Suprapubic skin (tissue), 3 donors: ENCODE measurements around the gene ANKRD12.

Experiments used
- CTCF ChIP-seq, 2 donors: fragments of 200-600 bp in 1 of 2; fragments of 450-650 bp in 1 of 2; sonication (generic) in 1 of 2; IDR thresholded peaks; one replicate each; pipeline ENCODE4 v1.5.1; 2016 to 2019; ENCODE audit warnings: antibody characterized with exemption in 2 of 2, mild to moderate bottlenecking in 1 of 2, moderate library complexity in 1 of 2
- POLR2A ChIP-seq, 2 donors: fragments of 450-650 bp; IDR thresholded peaks; one replicate each; pipeline ENCODE4 v1.6.1; 2017; ENCODE audit warnings: antibody characterized with exemption in 2 of 2, mild to moderate bottlenecking in 2 of 2, moderate library complexity in 2 of 2

DNA sequence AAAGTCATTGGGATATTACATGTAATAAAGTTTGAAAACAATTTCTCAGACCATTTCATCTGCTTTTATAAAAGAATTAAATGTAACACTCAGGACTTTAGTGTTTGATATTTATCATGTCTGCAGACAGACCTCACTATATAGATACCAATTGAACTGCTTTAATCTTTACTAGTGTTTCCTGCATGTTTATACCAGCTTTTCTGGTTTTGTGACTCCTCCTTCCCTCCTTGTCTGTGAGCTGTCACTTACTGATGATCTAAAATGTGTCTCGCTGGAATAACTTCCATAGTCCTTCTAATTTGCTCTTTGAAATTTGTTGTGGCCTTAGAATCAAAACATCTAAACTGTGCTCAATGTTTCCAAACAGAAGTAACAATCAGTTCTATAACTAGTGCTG, 126.7 kb downstream of the ANKRD12 start:
- TF ChIP-seq CTCF (IDR thresholded peaks at IDR 0.05) (no peak), POLR2A (IDR thresholded peaks at IDR 0.05) (no peak)
